IMR-90 (cell line): ENCODE results near the gene ASH1L. TPM values are rescaled to one million over a fixed set of nuclear protein-coding genes. Genes with fewer than 3 reads are reported as not detected.
A peak's percentile ranks its signal among the peaks of the same experiment; 100 is the strongest.

Experiments
- ATAC-seq: fragments of 200-7000 bp; cut with Tn5 transposase; 2 replicates; pipeline ENCODE4 v1.9.1; 2020; ENCODE audit warnings: low read depth, mild to moderate bottlenecking, moderate library complexity
- BruUV-seq: library from RNA; stranded (reverse); fragments of 400-500 nt; replicated peaks from 2 replicates; lab custom pipeline; 2021; lab: Mats Ljungman, UMichigan
- CTCF ChIA-PET: fragments of 300-600 bp; formaldehyde crosslinking; extraction: SDS; loops from one replicate; lab custom pipeline; 2021; ENCODE audit warnings: antibody characterized with exemption; lab: Yijun Ruan, JAX
- POLR2A ChIA-PET: fragments of 300-600 bp; sonication (Branson Sonifier 250); formaldehyde crosslinking; loops from one replicate; lab custom pipeline; 2022; ENCODE audit warnings: antibody characterized with exemption; ENCODE audit not compliant: unreplicated experiment; lab: Charles Lee
- DNase-seq: peaks from one replicate; pipeline ENCODE4 v3.0.0; 2013
- H2AFZ ChIP-seq: replicated peaks from 2 replicates; pipeline ENCODE3; 2013; ENCODE audit warnings: low read length, mild to moderate bottlenecking; ENCODE audit not compliant: poor library complexity
- H2AK5ac ChIP-seq: 2 replicates; pipeline ENCODE4 v1.6.1; 2013; ENCODE audit warnings: low read depth, low read length, inconsistent platforms
- H2AK9ac ChIP-seq: replicated peaks from 2 replicates; pipeline ENCODE3; 2013; ENCODE audit warnings: mild to moderate bottlenecking, low read depth, low read length, moderate library complexity; ENCODE audit not compliant: poor library complexity
- H2BK120ac ChIP-seq: 2 replicates; pipeline ENCODE4 v1.6.1; 2013; ENCODE audit warnings: low read depth, low read length, inconsistent platforms
- H2BK15ac ChIP-seq: 3 replicates; pipeline ENCODE4 v1.6.1; 2013; ENCODE audit warnings: low read depth, low read length, inconsistent platforms
- H2BK20ac ChIP-seq: 2 replicates; pipeline ENCODE4 v1.6.1; 2013; ENCODE audit warnings: low read depth, mild to moderate bottlenecking, inconsistent platforms, low read length, moderate library complexity
- H2BK5ac ChIP-seq: 2 replicates; pipeline ENCODE4 v1.6.1; 2013; ENCODE audit warnings: mild to moderate bottlenecking, low read depth, low read length, inconsistent platforms; ENCODE audit not compliant: poor library complexity, severe bottlenecking
- H3K14ac ChIP-seq: replicated peaks from 2 replicates; pipeline ENCODE4 v1.6.1; 2013; ENCODE audit warnings: low read depth, low read length, inconsistent platforms
- H3K18ac ChIP-seq: 2 replicates; pipeline ENCODE4 v1.6.1; 2013; ENCODE audit warnings: low read depth, low read length, control low read depth
- H3K23ac ChIP-seq: 2 replicates; pipeline ENCODE4 v1.6.1; 2013; ENCODE audit warnings: low read depth, low read length, inconsistent platforms
- H3K27ac ChIP-seq: 2 replicates; pipeline ENCODE4 v1.5.1; 2013; ENCODE audit warnings: mild to moderate bottlenecking, control low read depth, low read length; ENCODE audit not compliant: insufficient read depth
- H3K27me3 ChIP-seq: 2 replicates; pipeline ENCODE4 v1.6.1; 2013; ENCODE audit warnings: low read length; ENCODE audit not compliant: control insufficient read depth, insufficient read depth
- H3K36me3 ChIP-seq: 2 replicates; pipeline ENCODE4 v1.6.1; 2013; ENCODE audit warnings: low read length, mixed read lengths; ENCODE audit not compliant: control insufficient read depth, insufficient read depth
- H3K4ac ChIP-seq: 2 replicates; pipeline ENCODE4 v1.6.1; 2013; ENCODE audit warnings: low read depth, low read length, inconsistent platforms
- H3K4me1 ChIP-seq: 2 replicates; pipeline ENCODE4 v1.6.1; 2013; ENCODE audit warnings: low read length, mixed read lengths; ENCODE audit not compliant: control insufficient read depth, insufficient read depth
- H3K4me2 ChIP-seq: 2 replicates; pipeline ENCODE4 v1.6.1; 2013; ENCODE audit warnings: low read depth, mild to moderate bottlenecking, control low read depth, low read length, moderate library complexity
- H3K4me3 ChIP-seq: 2 replicates; pipeline ENCODE4 v1.5.1; 2013; ENCODE audit warnings: low read depth, mild to moderate bottlenecking, control low read depth, low read length, moderate library complexity; ENCODE audit not compliant: insufficient read depth
- H3K56ac ChIP-seq: 2 replicates; pipeline ENCODE4 v1.6.1; 2013; ENCODE audit warnings: low read length, inconsistent platforms; ENCODE audit not compliant: insufficient read depth; ENCODE audit errors: extremely low read depth
- H3K79me1 ChIP-seq, 2 experiments: 2 replicates each; pipeline ENCODE4 v1.6.1; 2013; ENCODE audit warnings: low read length in 2 of 2, inconsistent platforms in 1 of 2, low read depth in 1 of 2
- H3K9ac ChIP-seq: 2 replicates; pipeline ENCODE4 v1.6.1; 2013; ENCODE audit warnings: low read depth, low read length, control low read depth
- H3K9me1 ChIP-seq: 2 replicates; pipeline ENCODE4 v1.6.1; 2013; ENCODE audit warnings: low read length, inconsistent platforms; ENCODE audit not compliant: insufficient read depth
- H3K9me3 ChIP-seq: 2 replicates; pipeline ENCODE4 v1.6.1; 2013; ENCODE audit warnings: low read length; ENCODE audit not compliant: control insufficient read depth, insufficient read depth
- H4K20me1 ChIP-seq: 2 replicates; pipeline ENCODE4 v1.6.1; 2013; ENCODE audit warnings: low read length, inconsistent platforms; ENCODE audit not compliant: insufficient read depth
- H4K5ac ChIP-seq: 2 replicates; pipeline ENCODE4 v1.6.1; 2013; ENCODE audit warnings: mild to moderate bottlenecking, low read depth, low read length, control low read depth
- H4K8ac ChIP-seq, 2 experiments: 2 replicates each; pipeline ENCODE4 v1.6.1; 2013; ENCODE audit warnings: low read depth in 2 of 2, low read length in 2 of 2, control low read depth in 1 of 2, inconsistent platforms in 1 of 2
- H4K91ac ChIP-seq: 2 replicates; pipeline ENCODE4 v1.6.1; 2013; ENCODE audit warnings: low read depth, low read length, inconsistent platforms; ENCODE audit not compliant: insufficient read depth
- CEBPB ChIP-seq: IDR thresholded peaks from 2 replicates; pipeline ENCODE4 v1.6.1; 2012; ENCODE audit warnings: low read depth, low read length, improper control_type of control experiment
- CHD1 ChIP-seq: IDR thresholded peaks from 2 replicates; pipeline ENCODE4 v1.6.1; 2012; ENCODE audit warnings: low read depth, low read length, improper control_type of control experiment
- CTCF ChIP-seq: conservative IDR thresholded peaks from 2 replicates; pipeline ENCODE4 v1.5.1; 2012; ENCODE audit warnings: mild to moderate bottlenecking, low read depth, low read length, improper control_type of control experiment
- FOS ChIP-seq: fragments of 150-350 bp; IDR thresholded peaks from 2 replicates; pipeline ENCODE4 v1.6.1; 2016; ENCODE audit warnings: low read depth, low read length
- MAFK ChIP-seq: IDR thresholded peaks from 2 replicates; pipeline ENCODE4 v1.6.1; 2012; ENCODE audit warnings: low read depth, low read length, improper control_type of control experiment
- MAZ ChIP-seq: IDR thresholded peaks from 2 replicates; pipeline ENCODE4 v1.6.1; 2012; ENCODE audit warnings: low read depth, mild to moderate bottlenecking, low read length, improper control_type of control experiment, moderate library complexity, borderline replicate concordance
- NFE2L2 ChIP-seq: fragments of 150-350 bp; IDR thresholded peaks from 2 replicates; pipeline ENCODE4 v1.6.1; 2016; ENCODE audit warnings: low read depth, mild to moderate bottlenecking, low read length
- POLR2A ChIP-seq: IDR thresholded peaks from 2 replicates; pipeline ENCODE4 v1.6.1; 2012; ENCODE audit warnings: mild to moderate bottlenecking, low read depth, low read length
- RFX5 ChIP-seq: IDR thresholded peaks from 2 replicates; pipeline ENCODE4 v1.8.0; 2012; ENCODE audit warnings: low read depth, mild to moderate bottlenecking, low read length, moderate library complexity
- SMC3 ChIP-seq: fragments of 150-350 bp; IDR thresholded peaks from 2 replicates; pipeline ENCODE4 v1.6.1; 2016; ENCODE audit warnings: low read depth, mild to moderate bottlenecking, antibody characterized with exemption, low read length, moderate library complexity
- WGBS, 2 experiments: methylation state at CpG; one replicate each; pipeline versions ENCODE4 v1.1.5 to v1.1.7; 2013; ENCODE audit warnings: missing lambda C conversion rate in 2 of 2; ENCODE audit not compliant: insufficient read length in 1 of 2; ENCODE audit errors: extremely low coverage in 2 of 2; 5-methylcytosine and 5-hydroxymethylcytosine counted together
- dilution Hi-C: fragments of 300-500 bp; cut with HindIII; formaldehyde crosslinking; loops from one replicate; pipeline ENCODE4 v1.14.3; 2018; ENCODE audit warnings: low sequenced_read_pairs; ENCODE audit not compliant: unreplicated experiment
- in situ Hi-C: fragments of 300-500 bp; cut with MboI; formaldehyde crosslinking; loops from 3 replicates; pipeline ENCODE4 v1.14.3; 2019; ENCODE audit warnings: low sequenced_read_pairs, inconsistent platforms, mixed read lengths
- intact Hi-C: fragments of 100-400 bp; cut with micrococcal nuclease; formaldehyde crosslinking; loops from 2 replicates; pipeline ENCODE4 v1.10.0; 2022
- polyA plus RNA-seq, 3 experiments: library from polyadenylated mRNA; depleted of rRNA; stranded (reverse); fragments of >200 nt; gene quantifications; 2 replicates each; pipeline ENCODE4 v1.2.3, GENCODE V29; 2012; ENCODE audit warnings: low replicate concordance in 1 of 3
- total RNA-seq: library from RNA; depleted of rRNA; stranded (reverse); fragments of >200 nt; gene quantifications from 2 replicates; pipeline ENCODE4 v1.2.3, GENCODE V29; 2012
- TF ChIP-seq, protein P1 (sequence below): fragments of 150-350 bp; IDR thresholded peaks from 2 replicates; pipeline ENCODE4 v1.6.1; 2016; ENCODE audit warnings: low read depth, mild to moderate bottlenecking, low read length, moderate library complexity, borderline replicate concordance

The ASH1L gene
- total and polyA plus RNA-seq, 2 of the 4 experiments (the other 2 are of a cell fraction), result 13.7 to 18.5 TPM

GRCh38 chr1:155478270-155478852, 84.2 kb downstream of the ASH1L start:
- no peak overlapping the region for H4K5ac ChIP-seq
- CTCF ChIA-PET, result no interaction called here
- peaks cover 42 to 69% of the 10 kb centered on the region in 2 experiments for H3K79me1 ChIP-seq
- H2BK120ac ChIP-seq, result no peak overlapping the region; the same call in 1 of the 2 replicates
- H3K9me3 ChIP-seq, result no peaks in the 10 kb centered on the region
- H3K56ac ChIP-seq, result no peak overlapping the region
- TF ChIP-seq MAFK (no peak), RFX5 (no peak), NFE2L2 (no peak), SMC3 (no peak), MAZ (no peak), CEBPB (no peak), CTCF (no peak), CHD1 (no peak), FOS (no peak), POLR2A (no peak)
- TF ChIP-seq, protein P1, sequence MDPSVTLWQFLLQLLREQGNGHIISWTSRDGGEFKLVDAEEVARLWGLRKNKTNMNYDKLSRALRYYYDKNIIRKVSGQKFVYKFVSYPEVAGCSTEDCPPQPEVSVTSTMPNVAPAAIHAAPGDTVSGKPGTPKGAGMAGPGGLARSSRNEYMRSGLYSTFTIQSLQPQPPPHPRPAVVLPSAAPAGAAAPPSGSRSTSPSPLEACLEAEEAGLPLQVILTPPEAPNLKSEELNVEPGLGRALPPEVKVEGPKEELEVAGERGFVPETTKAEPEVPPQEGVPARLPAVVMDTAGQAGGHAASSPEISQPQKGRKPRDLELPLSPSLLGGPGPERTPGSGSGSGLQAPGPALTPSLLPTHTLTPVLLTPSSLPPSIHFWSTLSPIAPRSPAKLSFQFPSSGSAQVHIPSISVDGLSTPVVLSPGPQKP, result no peak
- no peak overlapping the region for H3K27ac ChIP-seq
- H2AK5ac ChIP-seq, result no peak overlapping the region
- WGBS, 2 experiments, result 94 to 100% methylated on average over 1 to 5 of the region's 8 CpGs
- no peak overlapping the region for H3K18ac ChIP-seq
- H2AFZ ChIP-seq, result no peak overlapping the region
- H4K8ac ChIP-seq, result no peak overlapping the region
- no peak overlapping the region for H3K4ac ChIP-seq
- H2BK15ac ChIP-seq, result no peak overlapping the region
- H2BK20ac ChIP-seq, result no peak overlapping the region
- peaks cover 6% of the 10 kb centered on the region for H3K9me1 ChIP-seq
- 0 out of 2 replicates have a peak overlapping the region, but pooled peaks have one; percentile 11 for H3K23ac ChIP-seq
- intact Hi-C loops, result no loop called here
- no peaks in the 10 kb centered on the region for H3K27me3 ChIP-seq
- ATAC-seq (no peak), DNase-seq (no peak)
- peaks cover 4% of the 10 kb centered on the region; the same call in 1 of the 2 replicates for H3K4me1 ChIP-seq
- H3K4me3 ChIP-seq, result no peak overlapping the region
- no peak overlapping the region for H3K9ac ChIP-seq
- no peak overlapping the region for H2AK9ac ChIP-seq
- POLR2A ChIA-PET, result no interaction called here
- dilution Hi-C loops, result no loop called here
- H4K20me1 ChIP-seq, result peaks cover 5% of the 10 kb centered on the region; the same call in 1 of the 2 replicates
- H3K4me2 ChIP-seq, result no peak overlapping the region
- H3K36me3 ChIP-seq, result peaks cover 14% of the 10 kb centered on the region
- no peak overlapping the region for H4K91ac ChIP-seq
- no peak overlapping the region for H2BK5ac ChIP-seq
- no TSS peak for BruUV-seq
- H3K14ac ChIP-seq, result no peak overlapping the region; the same call in 1 of the 2 replicates
- in situ Hi-C loops, result no loop called here
